Measurements from ENCODE around the gene BCKDK.

DNA sequence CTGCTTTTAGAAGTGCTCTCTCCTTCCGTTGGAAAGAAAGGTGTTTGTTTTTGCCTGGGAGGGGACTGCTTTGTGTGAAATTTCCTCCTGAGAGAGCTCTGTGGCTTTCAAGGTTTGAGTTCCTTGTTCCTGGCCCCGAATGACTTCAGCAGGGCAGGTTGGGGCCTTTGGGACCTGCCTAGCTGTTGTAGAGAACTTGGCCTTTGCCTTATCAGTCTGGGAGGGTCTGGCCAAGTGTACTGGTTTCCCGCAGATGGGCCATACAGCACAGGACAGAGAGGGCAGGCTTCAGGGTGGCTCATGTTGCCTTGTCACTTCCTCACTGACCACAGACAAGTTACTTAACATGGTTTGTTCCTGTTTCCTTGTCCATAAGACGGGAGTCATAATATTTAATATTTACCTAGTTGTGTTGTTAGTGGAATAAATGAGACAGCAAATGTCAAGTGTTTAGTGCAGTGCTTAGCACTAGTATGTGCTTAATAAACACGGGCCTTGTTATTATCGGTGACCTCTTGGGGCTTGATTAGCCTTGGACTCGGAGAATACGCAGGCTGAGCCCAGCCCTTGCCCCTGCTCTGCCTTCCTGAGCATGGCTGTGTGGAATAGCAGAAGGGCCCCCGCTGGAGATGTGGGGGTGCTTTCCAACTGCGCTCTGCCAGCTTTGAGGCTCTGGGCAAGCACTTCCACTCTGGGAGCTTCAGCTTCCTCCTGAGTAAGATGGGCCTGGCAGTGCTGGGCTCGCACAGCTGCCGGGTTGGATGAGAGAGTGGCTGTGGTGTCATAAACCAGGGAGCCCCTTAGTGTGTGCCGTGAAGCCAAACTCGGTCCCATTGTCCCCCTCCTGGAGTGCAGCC, 20.8 kb downstream of the BCKDK start:
- TF ChIP-seq, protein P1, sequence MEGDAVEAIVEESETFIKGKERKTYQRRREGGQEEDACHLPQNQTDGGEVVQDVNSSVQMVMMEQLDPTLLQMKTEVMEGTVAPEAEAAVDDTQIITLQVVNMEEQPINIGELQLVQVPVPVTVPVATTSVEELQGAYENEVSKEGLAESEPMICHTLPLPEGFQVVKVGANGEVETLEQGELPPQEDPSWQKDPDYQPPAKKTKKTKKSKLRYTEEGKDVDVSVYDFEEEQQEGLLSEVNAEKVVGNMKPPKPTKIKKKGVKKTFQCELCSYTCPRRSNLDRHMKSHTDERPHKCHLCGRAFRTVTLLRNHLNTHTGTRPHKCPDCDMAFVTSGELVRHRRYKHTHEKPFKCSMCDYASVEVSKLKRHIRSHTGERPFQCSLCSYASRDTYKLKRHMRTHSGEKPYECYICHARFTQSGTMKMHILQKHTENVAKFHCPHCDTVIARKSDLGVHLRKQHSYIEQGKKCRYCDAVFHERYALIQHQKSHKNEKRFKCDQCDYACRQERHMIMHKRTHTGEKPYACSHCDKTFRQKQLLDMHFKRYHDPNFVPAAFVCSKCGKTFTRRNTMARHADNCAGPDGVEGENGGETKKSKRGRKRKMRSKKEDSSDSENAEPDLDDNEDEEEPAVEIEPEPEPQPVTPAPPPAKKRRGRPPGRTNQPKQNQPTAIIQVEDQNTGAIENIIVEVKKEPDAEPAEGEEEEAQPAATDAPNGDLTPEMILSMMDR (IDR thresholded peaks at IDR 0.05) = no peak
- TF ChIP-seq POLR2A (IDR thresholded peaks at IDR 0.05) = no peak
